Epithelial cell of esophagus (primary cell): ENCODE results near the gene MIAT.

Experiments used
- DNase-seq: peaks from one replicate; pipeline ENCODE4 v3.0.0; 2010; ENCODE audit warnings: low read depth
- H3K4me3 ChIP-seq: 2 replicates; pipeline ENCODE4 v1.5.1; 2011; ENCODE audit warnings: mild to moderate bottlenecking, low read length, control low read depth
- TF ChIP-seq, protein P1 (sequence below): IDR thresholded peaks from 2 replicates; pipeline ENCODE4 v1.5.1; 2011; ENCODE audit warnings: low read depth, mild to moderate bottlenecking, low read length, control low read depth, inconsistent platforms; ENCODE audit not compliant: insufficient read depth; ENCODE audit errors: missing control alignments

The MIAT gene

GRCh38 chr22:26713823-26714449, 56.5 kb downstream of the MIAT start:
- no peak overlapping the region for H3K4me3 ChIP-seq
- peak; percentile 19 for DNase-seq
- TF ChIP-seq, protein P1, sequence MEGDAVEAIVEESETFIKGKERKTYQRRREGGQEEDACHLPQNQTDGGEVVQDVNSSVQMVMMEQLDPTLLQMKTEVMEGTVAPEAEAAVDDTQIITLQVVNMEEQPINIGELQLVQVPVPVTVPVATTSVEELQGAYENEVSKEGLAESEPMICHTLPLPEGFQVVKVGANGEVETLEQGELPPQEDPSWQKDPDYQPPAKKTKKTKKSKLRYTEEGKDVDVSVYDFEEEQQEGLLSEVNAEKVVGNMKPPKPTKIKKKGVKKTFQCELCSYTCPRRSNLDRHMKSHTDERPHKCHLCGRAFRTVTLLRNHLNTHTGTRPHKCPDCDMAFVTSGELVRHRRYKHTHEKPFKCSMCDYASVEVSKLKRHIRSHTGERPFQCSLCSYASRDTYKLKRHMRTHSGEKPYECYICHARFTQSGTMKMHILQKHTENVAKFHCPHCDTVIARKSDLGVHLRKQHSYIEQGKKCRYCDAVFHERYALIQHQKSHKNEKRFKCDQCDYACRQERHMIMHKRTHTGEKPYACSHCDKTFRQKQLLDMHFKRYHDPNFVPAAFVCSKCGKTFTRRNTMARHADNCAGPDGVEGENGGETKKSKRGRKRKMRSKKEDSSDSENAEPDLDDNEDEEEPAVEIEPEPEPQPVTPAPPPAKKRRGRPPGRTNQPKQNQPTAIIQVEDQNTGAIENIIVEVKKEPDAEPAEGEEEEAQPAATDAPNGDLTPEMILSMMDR: no peak

DNA sequence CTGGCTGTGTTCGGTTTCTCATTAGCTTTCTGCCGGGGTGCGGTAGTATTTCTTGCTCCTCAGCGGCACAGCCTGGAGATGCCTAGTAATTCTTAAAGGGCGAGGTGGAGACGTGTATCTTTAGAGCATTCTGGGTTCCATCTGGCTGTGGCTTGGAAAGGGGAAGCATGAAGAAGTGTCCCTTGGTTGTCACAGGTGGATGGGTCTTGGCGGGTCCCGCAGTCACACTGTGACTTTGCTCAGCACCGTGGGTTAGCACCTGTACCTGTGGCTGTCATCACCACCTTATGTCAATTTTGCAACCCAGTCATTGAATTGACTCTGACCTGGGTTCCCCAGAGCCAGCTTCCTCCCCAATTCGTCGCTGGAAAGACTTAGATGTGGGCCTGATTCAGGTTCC, 57.6 kb downstream of the MIAT start:
- TF ChIP-seq, protein P1: no peak
- no peak for DNase-seq
- no peak overlapping the region for H3K4me3 ChIP-seq

DNA sequence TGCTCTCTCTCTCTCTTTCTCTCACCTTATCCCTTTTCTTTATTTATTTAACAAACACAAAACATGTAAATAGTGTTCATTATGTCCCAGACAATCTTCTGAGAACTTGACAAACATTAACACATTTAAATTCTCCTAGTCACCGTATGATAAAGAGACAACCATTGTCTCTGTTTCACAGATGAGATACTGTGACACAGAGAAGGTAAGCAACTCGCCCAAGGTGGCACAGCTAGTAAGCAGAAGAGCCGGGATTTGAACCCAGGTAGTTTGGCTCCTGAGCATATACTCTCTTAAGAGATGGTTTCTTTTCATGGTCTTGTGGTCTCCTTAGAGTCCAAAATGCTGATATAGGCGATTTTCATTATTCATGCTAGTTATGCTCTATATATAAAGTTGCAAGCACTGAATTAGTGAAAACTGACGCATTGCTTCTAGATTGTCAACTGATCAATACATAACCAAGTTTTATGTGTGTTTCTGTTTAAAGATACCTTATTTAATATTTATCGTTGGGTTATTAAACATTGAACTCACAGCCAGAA, 58.1 kb downstream of the MIAT start:
- TF ChIP-seq, protein P1: no peak
- DNase-seq: no peak
- H3K4me3 ChIP-seq: no peak overlapping the region

GRCh38 chr22:26718488-26718887, 61.1 kb downstream of the MIAT start:
- DNase-seq: no peak
- H3K4me3 ChIP-seq: no peak overlapping the region
- TF ChIP-seq, protein P1: no peak

DNA sequence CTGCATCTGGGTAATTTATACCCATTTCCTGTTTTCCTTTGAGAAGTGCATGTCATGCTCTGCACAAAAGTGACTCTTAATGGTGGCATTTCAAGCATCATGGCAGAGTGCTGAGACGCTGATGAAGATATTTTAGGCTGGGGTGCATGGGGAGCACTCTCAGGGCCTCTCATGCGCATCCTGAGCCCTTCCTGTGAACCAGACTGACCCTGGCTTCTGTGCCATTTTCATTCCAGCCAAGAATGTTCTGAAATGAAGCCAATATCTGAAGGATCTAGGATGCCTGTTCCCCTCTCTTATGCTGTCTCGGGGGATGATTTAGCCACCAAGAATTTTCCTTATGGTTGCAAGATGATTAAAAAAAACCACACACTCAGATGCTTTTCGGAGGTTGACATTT, 61.5 kb downstream of the MIAT start:
- H3K4me3 ChIP-seq: no peak overlapping the region
- TF ChIP-seq, protein P1: no peak
- DNase-seq: peak; percentile 6

DNA sequence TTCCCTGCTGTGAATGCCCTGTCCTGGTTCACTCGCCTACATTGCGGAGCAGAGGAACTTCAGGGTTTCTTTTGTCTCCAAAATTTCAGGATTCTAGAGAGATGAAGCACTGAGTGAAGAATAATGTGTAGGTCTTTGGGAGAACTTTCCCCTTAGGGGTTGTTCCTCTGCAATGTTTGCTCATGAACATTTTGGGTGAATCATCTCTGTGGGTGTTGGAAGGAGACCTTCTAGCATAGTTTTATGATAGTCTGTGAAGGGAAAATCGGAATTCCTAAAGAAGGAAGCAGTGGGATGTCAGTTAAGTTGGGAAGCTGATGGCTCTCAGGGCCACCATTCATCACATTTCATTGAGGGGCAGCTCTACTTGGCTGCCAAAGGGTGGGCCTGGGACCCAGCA, 64.8 kb downstream of the MIAT start:
- no peak overlapping the region for H3K4me3 ChIP-seq
- TF ChIP-seq, protein P1: no peak
- peak; percentile 57 for DNase-seq

GRCh38 chr22:26724414-26724813, 67.0 kb downstream of the MIAT start:
- H3K4me3 ChIP-seq: no peak overlapping the region
- TF ChIP-seq, protein P1: no peak
- no peak for DNase-seq
